Esophagus muscularis mucosa (tissue), 4 donors: ENCODE results near the gene RBX1.

Experiments used
- EP300 ChIP-seq: sonication (generic); formaldehyde crosslinking; IDR thresholded peaks from one replicate; pipeline ENCODE4 v1.6.1; 2017; ENCODE audit warnings: antibody characterized with exemption
- POLR2A ChIP-seq: fragments of 450-650 bp; IDR thresholded peaks from one replicate; pipeline ENCODE4 v1.6.1; 2017; ENCODE audit warnings: antibody characterized with exemption, moderate library complexity, mild to moderate bottlenecking, low read depth
- TF ChIP-seq, protein P1 (sequence below), 3 experiments: fragments of 200-600 bp in 2 of 3; fragments of 450-650 bp in 1 of 3; sonication (generic) in 2 of 3; IDR thresholded peaks; one replicate each; pipeline ENCODE4 v1.5.1; 2017 to 2019; ENCODE audit warnings: antibody characterized with exemption in 3 of 3, mild to moderate bottlenecking in 2 of 3, moderate library complexity in 1 of 3

DNA sequence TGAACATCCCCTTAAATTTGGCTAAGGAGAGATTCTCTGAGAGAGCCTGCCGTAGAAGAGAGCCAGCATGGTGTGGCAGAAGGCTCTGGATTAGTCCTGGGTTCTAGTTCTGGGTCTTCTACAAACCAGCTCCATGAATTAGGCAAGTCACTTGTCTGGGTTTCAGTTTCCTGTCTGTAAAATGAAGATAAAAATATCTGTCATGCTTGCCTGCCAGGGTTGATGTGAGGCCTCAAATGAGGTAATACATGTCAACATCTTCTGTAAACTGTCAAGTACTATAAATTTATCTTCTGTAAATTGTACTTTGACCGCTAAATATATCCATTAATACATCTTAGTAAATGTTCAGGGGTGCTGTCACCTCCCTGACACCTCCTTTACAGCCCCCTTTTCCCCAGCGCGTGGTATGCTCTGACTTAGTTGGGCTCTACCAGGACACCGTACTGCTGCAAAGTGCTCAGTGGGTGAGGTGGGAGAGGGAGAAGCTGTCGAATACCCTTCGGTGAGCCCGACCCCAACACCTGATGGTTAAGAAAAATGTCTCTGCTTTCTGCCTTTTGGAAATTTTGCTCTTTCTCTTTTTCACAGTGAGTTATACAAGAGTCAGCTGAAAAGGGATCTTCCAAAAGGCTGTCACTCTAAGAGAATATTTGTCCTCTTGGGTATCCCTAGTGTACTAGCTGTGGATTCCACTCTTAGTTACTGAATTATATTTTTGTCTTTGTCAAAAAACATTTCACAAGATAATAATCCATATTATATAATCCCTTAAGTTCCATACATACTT lies 15.0 kb downstream of the RBX1 start:
- TF ChIP-seq, protein P1, sequence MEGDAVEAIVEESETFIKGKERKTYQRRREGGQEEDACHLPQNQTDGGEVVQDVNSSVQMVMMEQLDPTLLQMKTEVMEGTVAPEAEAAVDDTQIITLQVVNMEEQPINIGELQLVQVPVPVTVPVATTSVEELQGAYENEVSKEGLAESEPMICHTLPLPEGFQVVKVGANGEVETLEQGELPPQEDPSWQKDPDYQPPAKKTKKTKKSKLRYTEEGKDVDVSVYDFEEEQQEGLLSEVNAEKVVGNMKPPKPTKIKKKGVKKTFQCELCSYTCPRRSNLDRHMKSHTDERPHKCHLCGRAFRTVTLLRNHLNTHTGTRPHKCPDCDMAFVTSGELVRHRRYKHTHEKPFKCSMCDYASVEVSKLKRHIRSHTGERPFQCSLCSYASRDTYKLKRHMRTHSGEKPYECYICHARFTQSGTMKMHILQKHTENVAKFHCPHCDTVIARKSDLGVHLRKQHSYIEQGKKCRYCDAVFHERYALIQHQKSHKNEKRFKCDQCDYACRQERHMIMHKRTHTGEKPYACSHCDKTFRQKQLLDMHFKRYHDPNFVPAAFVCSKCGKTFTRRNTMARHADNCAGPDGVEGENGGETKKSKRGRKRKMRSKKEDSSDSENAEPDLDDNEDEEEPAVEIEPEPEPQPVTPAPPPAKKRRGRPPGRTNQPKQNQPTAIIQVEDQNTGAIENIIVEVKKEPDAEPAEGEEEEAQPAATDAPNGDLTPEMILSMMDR (IDR thresholded peaks at IDR 0.05), result no peak
- TF ChIP-seq EP300 (no peak), POLR2A (no peak)
